ENCODE measurements around the gene LRRC3.

LRRC3 gene

GRCh38 chr21:44436111-44436611 is 19.1 kb upstream of the LRRC3 start:
- H3K9me3 ChIP-seq (ENCODE audit: control insufficient read depth, low read length) = no peaks in the 10 kb centered on the region
- TF ChIP-seq CTCF (IDR thresholded peaks at IDR 0.05) = no peak
- H3K4me3 ChIP-seq (ENCODE audit: low read depth, low read length) = no peak overlapping the region
- no peak overlapping the region for H2AFZ ChIP-seq
- H3K79me2 ChIP-seq = no peaks in the 10 kb centered on the region
- H3K27me3 ChIP-seq (ENCODE audit: control insufficient read depth, insufficient read depth, low read length) = no peaks in the 10 kb centered on the region
- no peak overlapping the region for H3K27ac ChIP-seq
- no peak overlapping the region for H3K4me2 ChIP-seq (ENCODE audit: low read length)
- no peaks in the 10 kb centered on the region for H3K4me1 ChIP-seq
- no peak overlapping the region for H3K9ac ChIP-seq
- no peaks in the 10 kb centered on the region for H3K36me3 ChIP-seq (ENCODE audit: control insufficient read depth, insufficient read depth, low read length)

GRCh38 chr21:44436958-44437357 is 18.4 kb upstream of the LRRC3 start:
- H2AFZ ChIP-seq = no peak overlapping the region
- H3K27me3 ChIP-seq (ENCODE audit: control insufficient read depth, insufficient read depth, low read length) = no peaks in the 10 kb centered on the region
- no peaks in the 10 kb centered on the region for H3K9me3 ChIP-seq (ENCODE audit: control insufficient read depth, low read length)
- H3K36me3 ChIP-seq (ENCODE audit: control insufficient read depth, insufficient read depth, low read length) = no peaks in the 10 kb centered on the region
- H3K4me2 ChIP-seq (ENCODE audit: low read length) = no peak overlapping the region
- TF ChIP-seq CTCF (IDR thresholded peaks at IDR 0.05) = no peak
- H3K27ac ChIP-seq = no peak overlapping the region
- no peaks in the 10 kb centered on the region for H3K4me1 ChIP-seq
- H3K79me2 ChIP-seq = no peaks in the 10 kb centered on the region
- H3K9ac ChIP-seq = no peak overlapping the region
- H3K4me3 ChIP-seq (ENCODE audit: low read depth, low read length) = no peak overlapping the region

- Histone ChIP-seq H3K36me3 (ENCODE audit: control insufficient read depth, insufficient read depth, low read length) (no peaks in the 10 kb centered on the region), H3K4me3 (ENCODE audit: low read depth, low read length) (no peak overlapping the region), H3K9ac (no peak overlapping the region), H2AFZ (no peak overlapping the region), H3K9me3 (ENCODE audit: control insufficient read depth, low read length) (no peaks in the 10 kb centered on the region), H3K4me2 (ENCODE audit: low read length) (no peak overlapping the region), H3K79me2 (no peaks in the 10 kb centered on the region), H3K4me1 (no peaks in the 10 kb centered on the region), H3K27ac (no peak overlapping the region), H3K27me3 (ENCODE audit: control insufficient read depth, insufficient read depth, low read length) (no peaks in the 10 kb centered on the region)
- TF ChIP-seq CTCF (IDR thresholded peaks at IDR 0.05) = no peak
These were observed 18.0 kb upstream of the LRRC3 start for GRCh38 chr21:44437371-44437695.

- Histone ChIP-seq H3K4me2 (ENCODE audit: low read length) (no peak overlapping the region), H3K4me3 (ENCODE audit: low read depth, low read length) (no peak overlapping the region), H3K79me2 (no peaks in the 10 kb centered on the region), H2AFZ (no peak overlapping the region), H3K27me3 (ENCODE audit: control insufficient read depth, insufficient read depth, low read length) (no peaks in the 10 kb centered on the region), H3K9me3 (ENCODE audit: control insufficient read depth, low read length) (no peaks in the 10 kb centered on the region), H3K36me3 (ENCODE audit: control insufficient read depth, insufficient read depth, low read length) (no peaks in the 10 kb centered on the region), H3K27ac (no peak overlapping the region), H3K4me1 (no peaks in the 10 kb centered on the region), H3K9ac (no peak overlapping the region)
- TF ChIP-seq CTCF (IDR thresholded peaks at IDR 0.05) = no peak
These were observed 17.4 kb upstream of the LRRC3 start for GRCh38 chr21:44437696-44438431.

All from parathyroid adenoma (tissue), 2 donors.